Measurements from ENCODE around the gene GSE1.

DNA sequence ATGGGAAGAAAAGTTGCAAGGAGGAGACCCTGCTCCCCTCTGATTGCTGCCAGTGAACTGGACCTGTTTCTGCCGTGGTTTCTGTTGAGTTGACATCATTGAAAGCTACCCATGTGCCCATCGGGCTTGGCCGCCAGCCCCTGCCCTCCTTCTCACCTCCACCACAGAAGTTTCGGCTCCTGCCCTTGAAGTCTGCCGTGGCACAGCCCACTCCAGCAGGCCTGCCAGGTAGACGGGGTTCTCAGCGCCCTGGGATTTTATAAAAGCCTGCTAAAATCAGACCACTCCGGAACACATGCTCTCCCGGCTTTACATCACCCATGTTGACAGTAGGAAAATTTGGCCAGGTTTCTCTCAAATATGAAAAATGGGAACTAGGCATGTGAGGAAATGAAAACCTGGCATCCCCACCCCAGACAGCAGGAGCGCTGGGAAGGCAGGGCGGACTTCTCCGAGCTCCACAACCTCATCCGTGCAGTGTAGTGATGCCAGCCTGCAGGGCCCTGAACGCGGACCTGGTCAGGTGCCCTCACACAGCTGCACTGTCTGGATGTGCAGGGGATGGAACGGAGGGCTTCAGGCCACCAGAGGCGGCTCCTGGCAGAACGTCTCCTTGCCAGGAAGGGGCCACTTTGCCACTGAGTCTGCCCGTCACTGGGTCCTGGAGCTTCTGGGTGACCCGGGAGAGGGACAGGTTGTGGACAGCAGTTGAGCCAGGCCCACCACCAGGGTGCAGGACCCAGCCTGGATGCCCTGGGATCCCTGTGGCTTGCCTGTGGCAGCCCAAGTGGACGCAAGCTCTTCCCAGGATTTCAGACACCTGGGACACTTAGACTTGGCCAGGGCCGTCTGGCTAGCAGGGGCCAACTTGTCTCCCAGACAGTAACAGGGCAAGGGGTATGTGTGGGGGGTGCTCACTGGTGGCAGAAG lies 6.9 kb upstream of the GSE1 start:
- TF ChIP-seq, protein P1, sequence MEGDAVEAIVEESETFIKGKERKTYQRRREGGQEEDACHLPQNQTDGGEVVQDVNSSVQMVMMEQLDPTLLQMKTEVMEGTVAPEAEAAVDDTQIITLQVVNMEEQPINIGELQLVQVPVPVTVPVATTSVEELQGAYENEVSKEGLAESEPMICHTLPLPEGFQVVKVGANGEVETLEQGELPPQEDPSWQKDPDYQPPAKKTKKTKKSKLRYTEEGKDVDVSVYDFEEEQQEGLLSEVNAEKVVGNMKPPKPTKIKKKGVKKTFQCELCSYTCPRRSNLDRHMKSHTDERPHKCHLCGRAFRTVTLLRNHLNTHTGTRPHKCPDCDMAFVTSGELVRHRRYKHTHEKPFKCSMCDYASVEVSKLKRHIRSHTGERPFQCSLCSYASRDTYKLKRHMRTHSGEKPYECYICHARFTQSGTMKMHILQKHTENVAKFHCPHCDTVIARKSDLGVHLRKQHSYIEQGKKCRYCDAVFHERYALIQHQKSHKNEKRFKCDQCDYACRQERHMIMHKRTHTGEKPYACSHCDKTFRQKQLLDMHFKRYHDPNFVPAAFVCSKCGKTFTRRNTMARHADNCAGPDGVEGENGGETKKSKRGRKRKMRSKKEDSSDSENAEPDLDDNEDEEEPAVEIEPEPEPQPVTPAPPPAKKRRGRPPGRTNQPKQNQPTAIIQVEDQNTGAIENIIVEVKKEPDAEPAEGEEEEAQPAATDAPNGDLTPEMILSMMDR (IDR thresholded peaks at IDR 0.05 in 4 of 5, conservative IDR thresholded peaks at IDR 0.05 in 1 of 5) = no peak
- TF ChIP-seq POLR2A (IDR thresholded peaks at IDR 0.05) = no peak

Data from gastrocnemius medialis (tissue), 4 donors.